ACHN (cell line): ENCODE results near the gene GPR18.
"Not testable (repeated sequence)": the region's sequence is repeated elsewhere in the genome, so short reads cannot be mapped to it uniquely, and the experiment has no call there.

Experiments
- DNase-seq: peaks from one replicate; pipeline ENCODE4 v3.0.0-alpha.2; 2015
- in situ Hi-C: cut with HindIII; loops from 2 replicates; pipeline ENCODE4 v1.10.0; 2017; ENCODE audit warnings: low sequenced_read_pairs, low pct_ligation_motif_present, low pct_unique_long_range_greater_than_20kb

Gene GPR18

GRCh38 chr13:99250982-99251825 is 7.0 kb downstream of the GPR18 start:
- in situ Hi-C loops = no loop called here
- DNase-seq = no peak

GRCh38 chr13:99249606-99250005 is 8.6 kb downstream of the GPR18 start:
- in situ Hi-C loops, DNase-seq: not testable (repeated sequence)

DNA sequence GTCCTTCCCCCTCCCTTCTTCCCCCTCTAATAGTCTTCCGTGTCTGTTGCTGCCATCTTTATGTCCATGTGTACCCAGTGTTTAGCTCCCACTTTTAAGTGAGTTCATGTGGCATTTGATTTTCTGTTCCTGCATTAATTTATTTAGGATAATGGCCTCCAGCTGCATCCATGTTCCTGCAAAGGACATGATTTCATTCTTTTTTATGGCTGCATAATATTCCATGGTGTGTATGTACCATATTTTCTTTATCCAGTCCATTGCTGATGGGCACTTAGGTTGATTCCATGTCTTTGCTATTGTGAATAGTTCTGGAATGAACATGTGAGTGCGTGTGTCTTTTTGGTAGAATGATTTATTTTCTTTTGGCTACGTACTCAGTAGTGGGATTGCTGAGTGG is 9.0 kb downstream of the GPR18 start:
- in situ Hi-C loops, DNase-seq: not testable (repeated sequence)

DNA sequence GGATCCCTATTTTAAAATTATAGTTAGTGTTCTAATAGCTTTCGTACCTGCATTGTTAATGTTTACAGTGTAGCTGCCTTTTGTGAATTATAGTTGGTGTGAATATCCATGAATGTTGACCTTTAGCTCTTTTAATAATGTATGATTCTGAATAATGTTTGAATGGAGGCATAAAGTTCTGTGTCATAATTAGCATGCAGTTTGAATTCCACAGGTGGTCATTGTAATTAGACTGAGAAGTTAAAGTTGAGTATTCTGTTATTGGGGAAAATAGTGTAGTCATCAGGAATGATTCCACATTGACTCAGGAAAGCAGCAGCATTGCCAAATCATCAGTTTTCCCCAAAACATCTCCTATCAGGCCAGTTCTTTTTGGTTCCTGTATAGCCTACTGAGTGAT is 12.1 kb downstream of the GPR18 start:
- in situ Hi-C loops = no loop called here

GRCh38 chr13:99237981-99238662 is 20.1 kb downstream of the GPR18 start:
- no peak for DNase-seq
- in situ Hi-C loops = no loop called here

More for the DNA sequence above, 12.1 kb downstream of the GPR18 start:
- no peak for DNase-seq

DNA sequence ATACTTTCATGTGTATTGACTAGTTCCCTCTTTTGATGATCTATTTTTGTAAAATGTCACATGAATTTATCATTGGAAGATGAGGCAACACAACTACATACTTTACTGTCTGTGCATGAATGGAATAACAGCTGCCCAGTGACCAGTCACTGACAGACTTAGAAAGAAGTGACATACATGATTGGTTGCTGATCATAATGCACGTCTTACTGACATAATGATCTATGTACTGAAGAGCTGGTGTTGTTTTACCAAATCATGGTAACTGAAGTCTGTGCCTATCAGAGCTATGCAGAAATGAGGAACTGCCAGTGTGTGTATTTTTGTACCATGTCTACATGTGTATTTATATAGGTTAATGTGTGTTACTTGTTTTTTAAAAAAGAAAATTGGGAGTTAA is 26.5 kb downstream of the GPR18 start:
- DNase-seq = no peak
- in situ Hi-C loops = no loop called here

DNA sequence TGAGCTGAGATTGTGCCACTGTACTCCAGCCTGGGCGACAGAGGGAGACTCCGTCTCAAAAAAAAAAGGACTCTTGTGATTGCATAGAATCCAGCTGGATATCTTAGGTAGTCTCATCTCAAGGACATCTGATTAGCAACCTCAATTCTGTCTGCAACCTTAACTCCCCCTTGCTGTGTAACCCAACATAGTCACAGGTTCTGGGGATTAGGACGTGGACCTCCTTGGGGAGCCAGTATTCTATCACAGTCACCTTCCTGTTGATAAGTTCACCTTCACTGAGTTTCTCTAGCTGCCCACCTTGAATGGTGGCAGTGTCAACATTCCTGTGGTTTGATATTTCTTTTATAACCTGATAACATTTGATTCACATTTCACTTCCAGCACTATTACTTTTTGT is 27.2 kb downstream of the GPR18 start:
- in situ Hi-C loops = no loop called here

DNA sequence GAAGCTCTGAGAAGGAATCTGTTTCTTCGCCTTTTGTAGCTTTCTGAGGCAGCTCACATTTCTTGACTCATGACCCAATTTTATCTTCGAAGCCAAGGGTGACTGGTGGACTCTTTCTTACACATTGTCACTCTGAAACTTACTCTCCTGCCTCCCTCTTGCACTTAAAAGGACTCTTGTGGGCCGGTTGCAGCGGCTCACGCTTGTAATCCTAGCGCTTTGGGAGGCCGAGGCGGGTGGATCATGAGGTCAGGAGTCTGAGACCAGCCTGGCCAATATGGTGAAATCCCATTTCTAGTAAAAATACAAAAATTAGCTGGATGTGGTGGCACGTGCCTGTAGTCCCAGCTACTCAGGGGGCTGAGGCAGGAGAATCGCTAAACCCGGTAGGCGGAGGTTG is 27.6 kb downstream of the GPR18 start:
- in situ Hi-C loops, DNase-seq: not testable (repeated sequence)

More for the DNA sequence above, 27.2 kb downstream of the GPR18 start:
- DNase-seq = no peak

DNA sequence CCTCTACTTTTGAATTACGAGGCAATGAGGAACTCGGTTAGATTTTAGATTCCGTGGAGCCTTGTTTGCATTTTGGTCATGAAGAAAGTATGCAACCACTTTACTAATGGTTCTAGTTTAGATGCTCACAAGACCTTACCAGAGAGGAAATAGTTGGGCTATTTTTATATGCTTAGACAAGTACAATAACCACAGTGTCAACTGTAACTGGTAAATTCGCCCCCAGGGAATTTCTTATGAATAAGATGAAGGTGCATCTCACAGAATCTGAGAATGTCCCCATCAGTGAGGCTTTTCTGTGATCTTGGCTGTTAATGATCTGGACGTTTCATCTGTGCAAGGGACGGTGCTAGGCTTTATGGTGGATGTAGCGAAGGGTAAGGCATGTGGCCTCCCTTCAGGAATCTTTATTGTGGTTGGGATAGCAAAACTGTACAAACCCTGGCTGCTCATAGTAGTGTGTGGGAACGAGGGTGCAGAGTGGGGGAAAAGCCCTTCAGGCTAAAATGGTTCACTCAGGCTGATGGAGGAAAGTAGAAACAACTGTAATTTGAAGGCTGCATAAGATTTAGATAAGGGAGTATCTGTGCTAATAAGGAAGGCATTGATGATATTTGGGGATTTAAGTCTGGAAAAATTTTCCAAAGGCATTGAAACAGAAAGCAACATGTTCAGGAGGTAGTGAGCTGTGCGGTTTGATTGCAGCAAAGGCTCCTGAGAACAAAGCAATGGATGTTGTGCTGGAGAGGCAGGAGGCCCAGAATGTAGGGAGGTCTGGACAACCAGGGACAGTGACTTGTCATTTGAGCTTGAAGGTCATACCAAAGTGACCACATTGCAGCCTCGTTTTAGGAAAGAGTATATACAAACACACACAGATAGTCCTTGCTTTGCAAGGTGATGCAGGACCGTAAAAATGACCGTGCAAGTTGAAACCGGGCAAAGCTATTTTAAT is 29.2 kb downstream of the GPR18 start:
- in situ Hi-C loops = no loop called here
- DNase-seq = peak; percentile 53

DNA sequence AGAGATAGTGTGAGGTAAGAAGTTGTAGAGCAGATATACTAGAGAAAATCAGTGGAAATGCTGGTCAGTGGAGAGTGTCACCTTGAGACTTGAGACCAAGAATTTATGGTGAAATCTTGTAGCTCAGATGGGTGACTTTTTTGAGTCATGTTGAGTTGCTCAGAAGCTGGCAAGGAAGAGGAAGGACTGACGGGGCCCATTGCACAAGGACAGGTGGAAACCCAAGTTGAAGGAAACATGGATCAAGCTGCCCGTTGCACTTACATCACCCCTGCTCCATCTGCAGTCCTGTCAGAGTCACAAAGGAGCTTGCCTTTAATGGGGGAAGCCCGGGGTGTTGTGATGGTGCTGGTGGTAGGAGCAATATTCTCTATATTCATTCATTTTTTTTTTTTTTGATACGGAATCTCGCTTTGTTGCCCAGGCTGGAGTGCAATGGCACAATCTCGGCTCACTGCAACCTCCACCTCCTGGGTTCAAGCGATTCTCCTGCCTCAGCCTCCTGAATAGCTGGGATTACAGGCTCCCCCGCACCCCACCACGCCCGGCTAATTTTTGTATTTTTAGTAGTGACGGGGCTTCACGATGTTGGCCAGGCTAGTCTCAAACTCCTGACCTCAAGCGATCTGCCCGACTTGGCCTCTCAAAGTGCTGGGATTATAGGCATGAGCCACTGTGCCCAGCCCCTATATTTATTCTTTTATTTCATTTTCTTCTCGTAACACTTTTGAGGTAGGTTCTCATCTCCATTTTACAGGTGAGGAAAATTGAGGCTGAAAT is 30.1 kb downstream of the GPR18 start:
- in situ Hi-C loops = no loop called here
- DNase-seq = no peak

DNA sequence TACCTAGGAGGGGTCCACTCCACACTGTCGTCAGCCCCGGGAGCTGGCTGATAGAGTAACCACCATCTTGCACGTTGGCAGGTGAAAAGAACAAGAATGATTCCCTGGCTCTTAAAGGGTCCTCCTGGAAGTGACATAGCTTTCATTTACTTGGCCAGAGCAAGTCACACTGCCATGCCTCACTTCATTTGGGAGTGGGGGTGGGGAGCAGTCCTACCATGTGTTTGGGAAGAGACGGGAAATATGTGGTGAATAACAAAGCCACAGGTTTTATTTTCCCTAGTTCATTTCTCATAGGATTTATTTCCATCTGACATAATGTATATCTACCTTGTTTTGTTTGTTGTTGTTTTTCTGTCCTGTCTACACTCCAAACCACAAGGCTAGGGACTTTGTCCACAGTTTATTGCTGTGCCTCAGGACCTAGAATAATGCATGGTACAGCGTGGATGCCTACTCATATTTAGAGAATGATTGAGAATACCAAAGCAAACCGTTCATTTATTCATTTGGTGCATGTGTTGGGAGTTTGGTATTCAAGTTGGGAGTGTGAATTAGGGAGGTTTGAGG is 30.8 kb downstream of the GPR18 start:
- DNase-seq = no peak
- in situ Hi-C loops = no loop called here

GRCh38 chr13:99226513-99226912 is 31.7 kb downstream of the GPR18 start:
- DNase-seq = no peak
- in situ Hi-C loops = no loop called here

GRCh38 chr13:99225078-99225477 is 33.1 kb downstream of the GPR18 start:
- in situ Hi-C loops = no loop called here
- DNase-seq = no peak

DNA sequence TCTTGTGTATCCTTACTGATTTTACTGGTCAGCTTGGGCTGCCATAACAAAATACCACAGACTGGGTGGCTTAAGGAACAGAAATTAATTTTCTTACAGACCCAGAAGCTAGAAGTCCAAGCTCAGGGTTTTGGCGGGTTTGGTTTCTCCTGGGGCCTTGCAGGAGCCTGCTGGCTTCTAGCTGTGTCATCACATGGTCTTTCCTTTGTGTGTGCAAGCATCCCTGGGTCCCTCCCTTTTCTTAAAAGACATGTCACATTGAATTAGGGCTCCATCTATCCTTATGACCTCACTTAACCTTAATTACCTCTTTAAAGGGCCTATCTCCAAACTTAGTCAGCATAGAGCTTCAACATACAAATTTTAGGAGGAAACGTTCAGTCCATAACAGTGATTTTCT is 34.2 kb downstream of the GPR18 start:
- no peak for DNase-seq
- in situ Hi-C loops = no loop called here

DNA sequence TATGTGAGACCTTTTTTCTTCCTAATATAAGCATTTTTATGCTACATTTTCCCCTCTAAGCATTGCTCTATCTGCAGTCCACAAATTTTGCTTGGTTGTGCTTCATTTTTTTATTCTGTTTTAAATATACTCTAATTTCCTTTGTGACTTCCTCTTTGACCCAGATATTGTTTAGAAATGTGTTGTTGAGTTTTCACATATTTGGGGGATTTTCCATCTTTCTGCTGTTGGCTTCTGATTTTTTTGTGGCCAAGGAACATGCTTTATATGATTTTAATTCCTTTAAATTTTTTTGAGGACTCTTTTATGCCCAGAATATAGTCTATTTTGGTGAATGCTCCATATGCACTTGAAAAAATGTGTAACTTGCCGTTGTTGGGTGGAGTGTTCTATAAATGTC is 34.6 kb downstream of the GPR18 start:
- in situ Hi-C loops = no loop called here
- no peak for DNase-seq

DNA sequence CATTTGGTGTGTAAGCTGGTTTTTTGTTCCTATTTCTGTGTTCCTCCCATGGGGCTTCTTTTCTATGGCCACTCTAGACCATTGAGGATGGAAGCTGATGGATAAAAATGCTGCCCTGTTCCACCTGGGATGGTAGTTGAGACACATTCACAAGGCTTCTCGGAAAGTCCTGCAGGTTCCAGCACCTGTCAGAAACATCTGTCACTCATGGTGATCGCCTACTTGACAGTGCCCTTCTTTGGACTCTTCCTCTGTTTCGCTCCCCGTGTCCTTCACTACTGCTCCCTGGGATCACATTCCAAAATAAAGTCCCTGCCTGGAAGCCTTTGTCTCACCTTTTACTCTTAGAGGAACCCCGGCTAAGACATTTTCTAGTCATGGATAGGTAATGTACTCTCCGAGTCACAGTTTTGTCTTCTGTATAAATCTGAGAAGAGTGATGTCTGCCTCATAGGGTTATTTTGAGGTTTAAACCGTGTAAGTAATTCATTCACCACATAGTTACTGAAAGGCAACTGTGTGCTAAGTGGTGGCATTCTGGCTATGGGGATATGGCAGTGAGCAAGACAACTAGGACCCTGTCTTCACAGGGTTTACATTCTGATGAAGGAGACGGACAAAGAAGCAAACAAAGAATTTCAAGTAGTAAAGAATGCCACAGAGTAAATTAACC is 36.5 kb downstream of the GPR18 start:
- in situ Hi-C loops = no loop called here
- DNase-seq = no peak

- no peak for DNase-seq
- in situ Hi-C loops = no loop called here
These were observed 37.8 kb downstream of the GPR18 start for GRCh38 chr13:99220199-99220935.
